B cell (primary cell): ENCODE measurements around the gene LRRC70.

ENCODE experiments used
- EZH2 ChIP-seq: IDR thresholded peaks from 2 replicates; pipeline ENCODE4 v1.6.1; 2012; ENCODE audit warnings: borderline replicate concordance, low read depth, mild to moderate bottlenecking, moderate library complexity, low read length; ENCODE audit not compliant: insufficient read depth, poor library complexity, severe bottlenecking
- TF ChIP-seq, protein P1 (sequence below): fragments of 200-600 bp; IDR thresholded peaks from one replicate; pipeline ENCODE4 v1.8.0; 2022; ENCODE audit warnings: antibody characterized with exemption, mild to moderate bottlenecking

DNA sequence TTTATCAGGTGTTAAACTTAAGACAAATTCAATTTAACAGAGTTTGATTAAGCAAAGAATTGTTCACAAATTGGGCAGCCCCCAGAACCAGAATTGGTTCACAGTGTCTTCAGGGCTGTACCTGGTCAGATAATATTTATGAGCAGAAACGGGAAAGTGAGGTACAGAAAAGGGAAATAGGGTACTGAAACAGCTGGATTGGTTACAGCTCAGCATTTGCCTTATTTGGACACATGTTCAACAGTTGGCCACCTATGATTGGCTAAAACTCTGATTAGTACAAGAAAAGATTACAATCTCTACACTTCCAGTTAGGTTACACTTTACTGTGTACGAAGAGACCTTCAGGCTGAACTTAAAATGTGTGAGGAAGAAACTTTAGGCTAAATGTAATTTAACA, 18.7 kb downstream of the LRRC70 start:
- TF ChIP-seq, protein P1, sequence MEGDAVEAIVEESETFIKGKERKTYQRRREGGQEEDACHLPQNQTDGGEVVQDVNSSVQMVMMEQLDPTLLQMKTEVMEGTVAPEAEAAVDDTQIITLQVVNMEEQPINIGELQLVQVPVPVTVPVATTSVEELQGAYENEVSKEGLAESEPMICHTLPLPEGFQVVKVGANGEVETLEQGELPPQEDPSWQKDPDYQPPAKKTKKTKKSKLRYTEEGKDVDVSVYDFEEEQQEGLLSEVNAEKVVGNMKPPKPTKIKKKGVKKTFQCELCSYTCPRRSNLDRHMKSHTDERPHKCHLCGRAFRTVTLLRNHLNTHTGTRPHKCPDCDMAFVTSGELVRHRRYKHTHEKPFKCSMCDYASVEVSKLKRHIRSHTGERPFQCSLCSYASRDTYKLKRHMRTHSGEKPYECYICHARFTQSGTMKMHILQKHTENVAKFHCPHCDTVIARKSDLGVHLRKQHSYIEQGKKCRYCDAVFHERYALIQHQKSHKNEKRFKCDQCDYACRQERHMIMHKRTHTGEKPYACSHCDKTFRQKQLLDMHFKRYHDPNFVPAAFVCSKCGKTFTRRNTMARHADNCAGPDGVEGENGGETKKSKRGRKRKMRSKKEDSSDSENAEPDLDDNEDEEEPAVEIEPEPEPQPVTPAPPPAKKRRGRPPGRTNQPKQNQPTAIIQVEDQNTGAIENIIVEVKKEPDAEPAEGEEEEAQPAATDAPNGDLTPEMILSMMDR: no peak
- TF ChIP-seq EZH2: no peak
